OCI-LY3 (cell line): Measurements from ENCODE around the gene SLC13A5.

ENCODE experiments used
- CTCF ChIP-seq: fragments of 200-600, 300-600 bp; sonication (generic); IDR thresholded peaks from 2 replicates; pipeline ENCODE4 v1.5.1; 2014; ENCODE audit warnings: antibody characterized with exemption, low read length, low read depth
- EZH2phosphoT487 ChIP-seq: fragments of 200-600 bp; shearing (Covaris generic); IDR thresholded peaks from 2 replicates; pipeline ENCODE4 v1.6.1; 2018; ENCODE audit warnings: antibody characterized with exemption, mixed run types, low read depth

DNA sequence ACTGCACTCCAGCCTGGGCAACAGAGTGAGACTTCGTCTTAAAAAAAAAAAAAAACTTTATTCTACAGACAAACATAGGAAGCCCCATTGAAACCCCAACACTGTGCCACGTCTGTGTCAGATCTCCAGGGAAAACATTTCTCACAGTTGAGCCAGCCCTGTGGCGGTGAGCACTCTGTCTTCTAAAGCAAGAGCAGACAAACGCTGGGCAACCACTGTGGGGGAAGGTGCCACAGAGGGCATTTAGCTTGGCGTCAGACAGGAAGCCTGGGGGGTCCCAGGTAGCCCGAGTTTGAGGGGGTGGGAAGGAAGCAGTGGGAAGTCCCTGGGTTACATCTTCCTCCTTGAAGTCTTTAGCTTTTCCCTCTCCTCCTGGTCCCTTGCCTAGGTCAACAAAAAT is 45.7 kb downstream of the SLC13A5 start:
- TF ChIP-seq CTCF = no peak
- no peak for TF ChIP-seq EZH2phosphoT487
